22Rv1 (cell line): Measurements from ENCODE around the gene SLC50A1.

Experiments
- H3K27ac ChIP-seq: fragments of 450-650 bp; 2 replicates; pipeline ENCODE4 v1.5.1; 2017
- ZFX ChIP-seq: fragments of 450-650 bp; IDR thresholded peaks from 2 replicates; pipeline ENCODE4 v1.6.1; 2017; ENCODE audit warnings: antibody characterized with exemption, borderline replicate concordance
- TF ChIP-seq, protein P1 (sequence below): fragments of 450-650 bp; IDR thresholded peaks from 2 replicates; pipeline ENCODE4 v1.5.1; 2017; ENCODE audit warnings: mild to moderate bottlenecking

SLC50A1 gene

DNA sequence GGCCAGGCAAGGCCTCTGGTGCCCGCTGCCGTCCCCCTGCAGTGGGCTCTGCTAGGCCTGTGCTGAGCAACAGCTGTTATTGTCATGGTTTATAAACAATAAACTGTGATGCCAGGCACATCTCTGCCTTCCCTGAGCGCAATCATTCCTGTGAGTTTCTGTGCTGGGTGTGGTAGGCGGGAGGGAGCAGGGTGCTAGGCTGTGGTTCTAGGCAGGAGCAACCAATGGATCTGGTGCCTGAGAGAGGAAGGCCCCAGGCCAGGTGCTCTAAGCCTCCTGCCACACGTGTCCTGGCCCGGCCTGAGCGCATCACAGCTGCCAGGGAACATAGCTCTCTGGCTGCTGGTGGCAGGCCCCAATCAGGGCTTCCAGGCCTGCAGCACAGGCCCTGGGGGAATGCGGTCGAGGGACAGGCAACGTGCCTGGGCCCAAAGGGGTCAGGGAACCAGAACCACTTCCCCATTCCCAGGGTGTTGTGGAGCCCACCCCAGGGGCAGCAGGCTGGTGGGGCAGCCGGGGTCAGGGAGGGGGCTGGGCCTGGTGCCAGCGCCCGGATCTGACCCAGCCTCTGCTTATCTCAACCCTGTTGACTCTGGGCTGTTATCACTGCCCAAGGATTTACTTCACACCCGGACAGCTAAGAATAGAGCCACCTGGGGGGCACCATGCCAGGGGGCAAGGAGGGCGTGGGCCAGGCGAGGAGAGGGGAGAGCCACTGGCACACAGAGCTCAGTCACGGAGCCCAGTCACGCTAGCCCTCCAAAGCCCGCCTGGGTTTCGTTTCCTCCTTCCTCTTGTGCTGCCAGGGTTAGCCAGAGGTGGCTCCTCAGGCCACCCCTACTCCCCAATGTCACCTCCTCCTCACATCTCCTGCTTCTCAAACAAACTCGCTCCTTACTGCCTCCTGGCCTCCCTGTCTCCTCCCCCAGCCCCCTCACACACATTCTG lies 49.5 kb downstream of the SLC50A1 start:
- H3K27ac ChIP-seq, result no peak overlapping the region
- TF ChIP-seq, protein P1, sequence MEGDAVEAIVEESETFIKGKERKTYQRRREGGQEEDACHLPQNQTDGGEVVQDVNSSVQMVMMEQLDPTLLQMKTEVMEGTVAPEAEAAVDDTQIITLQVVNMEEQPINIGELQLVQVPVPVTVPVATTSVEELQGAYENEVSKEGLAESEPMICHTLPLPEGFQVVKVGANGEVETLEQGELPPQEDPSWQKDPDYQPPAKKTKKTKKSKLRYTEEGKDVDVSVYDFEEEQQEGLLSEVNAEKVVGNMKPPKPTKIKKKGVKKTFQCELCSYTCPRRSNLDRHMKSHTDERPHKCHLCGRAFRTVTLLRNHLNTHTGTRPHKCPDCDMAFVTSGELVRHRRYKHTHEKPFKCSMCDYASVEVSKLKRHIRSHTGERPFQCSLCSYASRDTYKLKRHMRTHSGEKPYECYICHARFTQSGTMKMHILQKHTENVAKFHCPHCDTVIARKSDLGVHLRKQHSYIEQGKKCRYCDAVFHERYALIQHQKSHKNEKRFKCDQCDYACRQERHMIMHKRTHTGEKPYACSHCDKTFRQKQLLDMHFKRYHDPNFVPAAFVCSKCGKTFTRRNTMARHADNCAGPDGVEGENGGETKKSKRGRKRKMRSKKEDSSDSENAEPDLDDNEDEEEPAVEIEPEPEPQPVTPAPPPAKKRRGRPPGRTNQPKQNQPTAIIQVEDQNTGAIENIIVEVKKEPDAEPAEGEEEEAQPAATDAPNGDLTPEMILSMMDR, result no peak
- no peak for TF ChIP-seq ZFX

DNA sequence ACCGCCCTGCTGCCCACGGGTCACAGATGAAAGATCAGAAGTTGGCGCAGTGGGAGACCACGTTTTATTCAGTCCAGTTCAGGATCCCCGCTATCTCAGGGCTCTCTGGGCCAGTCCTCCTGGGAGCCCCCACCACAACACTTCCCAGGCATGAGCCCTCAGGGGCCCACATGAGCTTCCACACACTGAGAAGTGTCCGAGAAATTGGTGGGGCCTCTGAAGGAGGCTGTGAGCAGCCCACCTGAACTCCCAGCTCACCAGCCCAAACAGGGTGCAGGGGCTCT lies 50.1 kb downstream of the SLC50A1 start:
- TF ChIP-seq ZFX, result no peak
- no peak overlapping the region for H3K27ac ChIP-seq

DNA sequence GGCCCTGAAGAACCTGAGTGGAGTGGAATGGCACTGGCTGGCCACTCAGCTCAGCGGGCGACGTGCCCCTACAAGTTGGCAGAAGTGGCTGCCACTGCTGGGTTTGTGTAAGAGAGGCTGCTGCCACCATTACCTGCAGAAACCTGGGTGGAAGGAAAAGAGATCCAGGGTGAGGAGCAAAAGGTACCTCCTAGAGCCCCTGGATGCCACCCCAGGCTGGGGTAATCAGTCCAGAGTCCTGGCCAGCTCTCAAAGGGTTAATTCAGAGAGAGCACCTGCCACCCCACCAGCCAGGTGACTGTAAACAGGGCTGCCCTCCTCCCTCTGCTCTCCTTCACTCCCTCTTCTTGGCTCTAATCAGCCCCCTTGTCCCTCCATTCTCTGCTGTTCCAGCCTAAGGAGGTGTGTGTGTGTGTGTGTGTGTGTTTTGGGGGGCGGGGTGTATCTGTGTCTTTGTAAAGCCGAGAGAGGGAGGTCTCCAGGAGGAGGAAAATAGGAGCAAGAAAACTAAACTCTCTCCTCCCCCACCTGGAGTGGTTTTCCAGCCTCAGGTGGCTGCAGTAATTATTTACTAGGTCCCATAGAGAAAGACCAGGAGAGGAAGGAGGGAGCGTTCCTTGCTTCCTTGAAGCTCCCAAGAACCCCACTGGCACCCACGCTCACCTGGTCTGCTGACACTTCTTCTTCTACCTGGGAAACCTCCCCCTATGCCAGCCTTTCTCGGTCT lies 50.6 kb downstream of the SLC50A1 start:
- H3K27ac ChIP-seq, result no peak overlapping the region
- no peak for TF ChIP-seq ZFX
- TF ChIP-seq, protein P1, result no peak

DNA sequence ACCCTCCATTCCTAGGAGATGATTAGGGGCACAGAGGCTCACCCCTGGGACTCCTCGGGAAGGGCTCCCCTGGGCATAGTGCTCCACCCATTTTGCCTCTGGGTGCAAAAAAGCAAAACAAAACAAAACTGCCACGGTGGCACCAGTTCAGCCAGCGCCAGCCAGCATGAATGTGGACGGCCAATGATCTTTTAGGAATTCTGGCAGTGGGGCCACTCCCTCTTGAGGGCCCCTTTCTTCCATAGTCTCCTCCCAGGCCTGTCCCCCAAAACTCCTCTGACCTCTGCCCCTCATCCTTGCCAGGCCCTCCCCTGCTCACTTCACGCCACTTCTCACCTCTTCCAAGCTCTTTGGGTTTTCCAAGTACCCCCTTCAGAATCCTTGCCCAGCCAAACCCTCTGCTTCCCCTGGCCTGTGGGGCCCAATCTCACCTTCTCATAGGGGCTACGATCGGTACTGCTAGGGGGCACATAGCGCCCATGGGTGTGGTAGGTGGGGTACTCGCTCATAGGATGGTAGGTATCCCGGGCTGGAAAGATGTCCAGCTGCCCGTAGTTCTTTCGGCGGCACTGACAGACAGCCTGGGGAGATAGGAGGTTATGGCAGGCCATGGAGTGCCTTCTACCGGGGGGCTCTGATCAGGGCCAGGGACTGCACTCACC lies 51.3 kb downstream of the SLC50A1 start:
- no peak overlapping the region for H3K27ac ChIP-seq
- TF ChIP-seq, protein P1, result no peak
- TF ChIP-seq ZFX, result no peak

DNA sequence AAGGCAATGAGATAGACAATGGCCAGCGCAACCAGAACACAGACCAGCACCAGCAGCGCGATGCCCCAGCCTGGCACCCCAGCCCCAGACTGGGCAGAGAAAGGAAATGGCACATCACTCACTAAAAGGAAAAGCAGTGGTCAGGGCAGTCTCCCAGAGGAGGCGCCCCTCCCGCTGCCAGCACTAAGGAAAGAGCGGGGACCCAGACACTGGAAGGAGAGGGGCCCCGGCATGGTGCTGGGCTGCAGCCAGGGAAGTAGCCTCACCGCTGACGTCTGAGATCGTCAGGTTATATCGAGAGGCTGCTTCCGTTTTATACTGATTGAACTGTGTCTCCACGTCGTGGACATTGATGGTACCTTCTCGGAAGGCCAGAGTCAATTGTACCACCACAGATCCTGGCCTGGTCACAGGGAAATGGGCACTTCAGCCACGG lies 51.8 kb downstream of the SLC50A1 start:
- TF ChIP-seq ZFX, result no peak
- no peak overlapping the region for H3K27ac ChIP-seq

DNA sequence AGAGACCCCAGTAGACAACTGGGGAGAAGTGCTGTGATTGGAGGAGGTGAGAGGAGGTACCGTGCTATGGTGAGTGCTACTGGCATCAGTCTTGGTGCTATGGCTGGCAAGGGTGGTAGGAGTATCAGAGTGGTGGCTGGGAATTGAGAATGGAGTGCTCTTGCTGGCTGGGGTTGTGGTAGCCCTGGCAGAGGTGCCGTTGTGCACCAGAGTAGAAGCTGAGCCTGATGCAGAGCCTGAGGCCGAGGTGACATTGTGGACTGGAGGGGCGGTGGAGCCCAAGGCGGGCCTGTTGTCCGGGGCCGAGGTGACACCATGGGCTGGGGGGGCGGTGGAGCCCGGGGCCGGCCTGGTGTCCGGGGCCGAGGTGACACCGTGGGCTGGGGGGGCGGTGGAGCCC lies 52.6 kb downstream of the SLC50A1 start:
- no peak overlapping the region for H3K27ac ChIP-seq
- no peak for TF ChIP-seq ZFX
- TF ChIP-seq, protein P1, result no peak
